ENCODE results near the gene EFHD1. TPM values are rescaled to one million over a fixed set of nuclear protein-coding genes. Genes with fewer than 3 reads are reported as not detected.
"Not testable (repeated sequence)": the region's sequence is repeated elsewhere in the genome, so short reads cannot be mapped to it uniquely, and the experiment has no call there.

Gene EFHD1
- total RNA-seq, 2 experiments from 2014 or later, result 0.61 to 1.2 TPM

GRCh38 chr2:232687382-232688160 is 54.2 kb downstream of the EFHD1 start:
- H3K27ac Mint-ChIP-seq, result no peak overlapping the region
- no peak overlapping the region for H3K4me3 Mint-ChIP-seq
- H3K36me3 Mint-ChIP-seq, result no peaks in the 10 kb centered on the region
- no peak for DNase-seq
- H3K4me1 Mint-ChIP-seq (ENCODE audit: low read depth), result no peaks in the 10 kb centered on the region
- intact Hi-C loops (cut with micrococcal nuclease), result no loop called here
- ChIA-PET CTCF (no interaction called here), POLR2A (no interaction called here)
- H3K27me3 Mint-ChIP-seq, result no peaks in the 10 kb centered on the region
- H3K9me3 Mint-ChIP-seq, result no peaks in the 10 kb centered on the region

- Mint-ChIP-seq H3K4me3 (no peak overlapping the region), H3K4me1 (ENCODE audit: low read depth) (no peaks in the 10 kb centered on the region), H3K27ac (no peak overlapping the region), H3K36me3 (no peaks in the 10 kb centered on the region), H3K9me3 (no peaks in the 10 kb centered on the region), H3K27me3 (no peaks in the 10 kb centered on the region)
- CTCF ChIA-PET, result no interaction called here
- DNase-seq, result no peak
- POLR2A ChIA-PET, result no interaction called here
- intact Hi-C loops (cut with micrococcal nuclease), result no loop called here
Observed at GRCh38 chr2:232688201-232688600, 54.8 kb downstream of the EFHD1 start.

GRCh38 chr2:232689152-232689910 is 55.9 kb downstream of the EFHD1 start:
- no peak for DNase-seq
- ChIA-PET POLR2A (no interaction called here), CTCF (no interaction called here)
- Mint-ChIP-seq H3K27ac (no peak overlapping the region), H3K36me3 (no peaks in the 10 kb centered on the region), H3K9me3 (peaks cover under 1% of the 10 kb centered on the region), H3K27me3 (no peaks in the 10 kb centered on the region), H3K4me1 (ENCODE audit: low read depth) (no peaks in the 10 kb centered on the region), H3K4me3 (no peak overlapping the region)
- intact Hi-C loops (cut with micrococcal nuclease), result no loop called here

GRCh38 chr2:232691117-232691516 is 57.7 kb downstream of the EFHD1 start:
- H3K9me3 Mint-ChIP-seq; H3K27ac Mint-ChIP-seq; H3K36me3 Mint-ChIP-seq; CTCF ChIA-PET; DNase-seq; intact Hi-C loops (cut with micrococcal nuclease); H3K4me3 Mint-ChIP-seq; H3K4me1 Mint-ChIP-seq (ENCODE audit: low read depth); H3K27me3 Mint-ChIP-seq; POLR2A ChIA-PET: not testable (repeated sequence)

GRCh38 chr2:232693344-232693743 is 59.9 kb downstream of the EFHD1 start:
- intact Hi-C loops (cut with micrococcal nuclease), result no loop called here
- H3K4me1 Mint-ChIP-seq (ENCODE audit: low read depth), result peaks cover 9% of the 10 kb centered on the region
- no peak overlapping the region for H3K27ac Mint-ChIP-seq
- H3K27me3 Mint-ChIP-seq, result no peaks in the 10 kb centered on the region
- H3K36me3 Mint-ChIP-seq, result no peaks in the 10 kb centered on the region
- ChIA-PET CTCF (no interaction called here), POLR2A (interaction anchor here (0.5 kb wide), 1 partner anchor 650 kb away, joined by 3 read pairs; no protein-coding TSS in a partner anchor)
- H3K9me3 Mint-ChIP-seq, result peaks cover 6% of the 10 kb centered on the region
- no peak for DNase-seq
- no peak overlapping the region for H3K4me3 Mint-ChIP-seq

- Mint-ChIP-seq H3K27ac (peak overlapping the region; percentile 57), H3K9me3 (peaks cover 6% of the 10 kb centered on the region), H3K36me3 (peaks cover 14% of the 10 kb centered on the region), H3K4me3 (peak overlapping the region; percentile 89), H3K4me1 (ENCODE audit: low read depth) (peaks cover 34% of the 10 kb centered on the region), H3K27me3 (no peaks in the 10 kb centered on the region)
- POLR2A ChIA-PET, result interaction anchor here (1.0 kb wide), 1 partner anchor 15 kb away, joined by 3 read pairs; no protein-coding TSS in a partner anchor
- intact Hi-C loops (cut with micrococcal nuclease), result loop anchor here (1.0 to 5.0 kb wide), 2 partner anchors 146 to 556 kb away; partner anchors contain the start of genes ATG16L1, EIF4E2 and TIGD1
- CTCF ChIA-PET, result interaction anchor here (0.8 kb wide), 1 partner anchor 86 kb away, joined by 3 read pairs; no protein-coding TSS in a partner anchor
- DNase-seq, result no peak
Observed at GRCh38 chr2:232696609-232697058, 63.2 kb downstream of the EFHD1 start.

GRCh38 chr2:232697059-232697806 is 63.8 kb downstream of the EFHD1 start, which contains the start of gene GIGYF2:
GIGYF2 (plus strand) TSS chr2:232697331; CDS start chr2:232735198, 37,867 bp downstream.
- Mint-ChIP-seq H3K4me3 (peak within 1 kb of the TSS; percentile 89), H3K9me3 (peaks cover 6% of the 10 kb centered on the region), H3K4me1 (ENCODE audit: low read depth) (peaks cover 34% of the 10 kb centered on the region), H3K27me3 (no peaks in the 10 kb centered on the region), H3K27ac (peak within 1 kb of the TSS; percentile 73), H3K36me3 (peaks cover 15% of the 10 kb centered on the region)
- CTCF ChIA-PET, result interaction anchor here (0.6 to 1.2 kb wide), 3 partner anchors 86 to 1083 kb away, joined by 3 read pairs; no protein-coding TSS in a partner anchor
- intact Hi-C loops (cut with micrococcal nuclease), result loop anchor here (1.0 to 5.0 kb wide), 2 partner anchors 147 to 555 kb away; partner anchors contain the start of genes ATG16L1, EIF4E2 and TIGD1
- POLR2A ChIA-PET, result interaction anchor here (0.6 to 1.0 kb wide), 3 partner anchors 15 to 147 kb away, joined by 3 to 4 read pairs (median 3); partner anchors contain the start of genes EIF4E2 and TIGD1
- peak; percentile 98 for DNase-seq

GRCh38 chr2:232697807-232698110 is 64.4 kb downstream of the EFHD1 start:
- Mint-ChIP-seq H3K4me1 (ENCODE audit: low read depth) (peaks cover 38% of the 10 kb centered on the region), H3K36me3 (peaks cover 18% of the 10 kb centered on the region), H3K9me3 (peaks cover 6% of the 10 kb centered on the region), H3K4me3 (peak overlapping the region; percentile 89), H3K27me3 (no peaks in the 10 kb centered on the region), H3K27ac (peak overlapping the region; percentile 73)
- DNase-seq, result no peak
- ChIA-PET CTCF (interaction anchor here (0.6 to 1.2 kb wide), 3 partner anchors 87 to 1084 kb away, joined by 3 read pairs; no protein-coding TSS in a partner anchor), POLR2A (interaction anchor here (0.6 to 1.0 kb wide), 3 partner anchors 14 to 147 kb away, joined by 3 to 4 read pairs (median 3); partner anchors contain the start of genes EIF4E2 and TIGD1)
- intact Hi-C loops (cut with micrococcal nuclease), result loop anchor here (1.0 to 5.0 kb wide), 2 partner anchors 147 to 555 kb away; partner anchors contain the start of genes ATG16L1, EIF4E2 and TIGD1

GRCh38 chr2:232698556-232699091 is 65.2 kb downstream of the EFHD1 start:
- intact Hi-C loops (cut with micrococcal nuclease), result loop anchor here (5.0 kb wide), 1 partner anchor 554 kb away; the partner anchor contains the start of gene ATG16L1
- H3K4me3 Mint-ChIP-seq, result peak overlapping the region; percentile 89
- ChIA-PET CTCF (interaction anchor here (0.5 to 1.2 kb wide), 2 partner anchors 638 to 1085 kb away, joined by 3 read pairs; no protein-coding TSS in a partner anchor), POLR2A (interaction anchor here (0.6 kb wide), 1 partner anchor 1083 kb away, joined by 3 read pairs; no protein-coding TSS in a partner anchor)
- DNase-seq, result no peak
- peaks cover 21% of the 10 kb centered on the region for H3K36me3 Mint-ChIP-seq
- peak overlapping the region; percentile 54 for H3K27ac Mint-ChIP-seq
- peaks cover 6% of the 10 kb centered on the region for H3K9me3 Mint-ChIP-seq
- H3K27me3 Mint-ChIP-seq, result no peaks in the 10 kb centered on the region
- peaks cover 43% of the 10 kb centered on the region for H3K4me1 Mint-ChIP-seq (ENCODE audit: low read depth)

- ChIA-PET CTCF (interaction anchor here (0.5 to 0.6 kb wide), 2 partner anchors 535 to 638 kb away, joined by 3 read pairs; no protein-coding TSS in a partner anchor), POLR2A (no interaction called here)
- H3K4me3 Mint-ChIP-seq, result peak overlapping the region; percentile 89
- H3K36me3 Mint-ChIP-seq, result peaks cover 24% of the 10 kb centered on the region
- no peaks in the 10 kb centered on the region for H3K27me3 Mint-ChIP-seq
- H3K27ac Mint-ChIP-seq, result peak overlapping the region; percentile 54
- H3K4me1 Mint-ChIP-seq (ENCODE audit: low read depth), result peaks cover 46% of the 10 kb centered on the region
- DNase-seq, result no peak
- H3K9me3 Mint-ChIP-seq, result peaks cover 6% of the 10 kb centered on the region
- intact Hi-C loops (cut with micrococcal nuclease), result loop anchor here (5.0 kb wide), 1 partner anchor 553 kb away; the partner anchor contains the start of gene ATG16L1
Observed at GRCh38 chr2:232699110-232699509, 65.7 kb downstream of the EFHD1 start.

GRCh38 chr2:232700154-232700553 is 66.8 kb downstream of the EFHD1 start:
- Mint-ChIP-seq H3K9me3 (peaks cover 2% of the 10 kb centered on the region), H3K27ac (no peak overlapping the region), H3K4me3 (no peak overlapping the region), H3K36me3 (peaks cover 27% of the 10 kb centered on the region), H3K27me3 (no peaks in the 10 kb centered on the region), H3K4me1 (ENCODE audit: low read depth) (peaks cover 46% of the 10 kb centered on the region)
- CTCF ChIA-PET, result no interaction called here
- intact Hi-C loops (cut with micrococcal nuclease), result no loop called here
- POLR2A ChIA-PET, result no interaction called here
- DNase-seq, result no peak

Measured in activated CD4-positive, alpha-beta memory T cell treated with anti-CD3 and anti-CD28 coated beads for 36 hours (primary cell).